GM23248 (cell line): ENCODE measurements around the gene SIAH3. TPM values are rescaled to one million over a fixed set of nuclear protein-coding genes. Genes with fewer than 3 reads are reported as not detected.
A peak's percentile ranks its signal among the peaks of the same experiment; 100 is the strongest.

Experiments used
- DNase-seq: peaks from one replicate; pipeline ENCODE4 v3.0.0-alpha.2; 2015
- H2AFZ ChIP-seq: fragments of 200-600 bp; sonication (generic); 2 replicates; pipeline ENCODE4 v1.6.1; 2016; ENCODE audit warnings: antibody characterized with exemption
- H3F3A ChIP-seq: fragments of 200-600 bp; sonication (generic); 2 replicates; pipeline ENCODE4 v1.6.1; 2016; ENCODE audit warnings: mild to moderate bottlenecking, antibody characterized with exemption, mixed run types; ENCODE audit not compliant: insufficient read depth
- H3K27ac ChIP-seq: fragments of 200-600 bp; sonication (generic); 2 replicates; pipeline ENCODE4 v1.5.1; 2016; ENCODE audit warnings: mild to moderate bottlenecking
- H3K27me3 ChIP-seq: fragments of 200-600 bp; sonication (generic); replicated peaks from 2 replicates; pipeline ENCODE4 v1.6.1; 2016; ENCODE audit warnings: mild to moderate bottlenecking; ENCODE audit not compliant: insufficient read depth
- H3K36me3 ChIP-seq: fragments of 200-600 bp; sonication (generic); 2 replicates; pipeline ENCODE4 v1.6.1; 2016; ENCODE audit warnings: low read depth, mild to moderate bottlenecking
- H3K4me1 ChIP-seq: fragments of 200-600 bp; sonication (generic); 2 replicates; pipeline ENCODE4 v1.6.1; 2016; ENCODE audit warnings: mild to moderate bottlenecking; ENCODE audit not compliant: insufficient read depth
- H3K4me2 ChIP-seq: fragments of 200-600 bp; sonication (generic); one replicate; pipeline ENCODE4 v1.6.1; 2016; ENCODE audit warnings: mild to moderate bottlenecking; ENCODE audit not compliant: unreplicated experiment
- H3K4me3 ChIP-seq: fragments of 200-600 bp; sonication (generic); 2 replicates; pipeline ENCODE4 v1.5.1; 2016; ENCODE audit warnings: mild to moderate bottlenecking
- H3K79me2 ChIP-seq: fragments of 200-600 bp; sonication (generic); 2 replicates; pipeline ENCODE4 v1.6.1; 2016; ENCODE audit warnings: mild to moderate bottlenecking; ENCODE audit not compliant: insufficient read depth
- H3K9ac ChIP-seq: fragments of 200-600 bp; sonication (generic); 2 replicates; pipeline ENCODE4 v1.6.1; 2016; ENCODE audit warnings: mild to moderate bottlenecking
- H3K9me2 ChIP-seq: fragments of 200-600 bp; sonication (generic); 2 replicates; pipeline ENCODE4 v1.6.1; 2016; ENCODE audit warnings: mixed run types, mild to moderate bottlenecking, moderate library complexity; ENCODE audit not compliant: insufficient read depth
- H3K9me3 ChIP-seq: fragments of 200-600 bp; sonication (generic); one replicate; pipeline ENCODE4 v1.6.1; 2017; ENCODE audit warnings: low read depth
- H4K20me1 ChIP-seq: fragments of 200-600 bp; sonication (generic); 2 replicates; pipeline ENCODE4 v1.6.0; 2016; ENCODE audit not compliant: insufficient read depth
- EZH2 ChIP-seq: fragments of 200-600 bp; sonication (generic); IDR thresholded peaks from 2 replicates; pipeline ENCODE4 v1.6.1; 2018; ENCODE audit warnings: antibody characterized with exemption, mild to moderate bottlenecking; ENCODE audit not compliant: insufficient read depth, poor library complexity, severe bottlenecking
- EZH2phosphoT487 ChIP-seq: fragments of 200-600 bp; sonication (generic); IDR thresholded peaks from 2 replicates; pipeline ENCODE4 v1.6.1; 2018; ENCODE audit warnings: antibody characterized with exemption, moderate library complexity, mild to moderate bottlenecking, low read depth; ENCODE audit not compliant: insufficient read depth
- WGBS, 2 experiments: methylation state at CpG; one replicate each; pipeline ENCODE4 v1.1.6; 2015 to 2017; ENCODE audit warnings: low lambda C conversion rate in 2 of 2, low coverage in 1 of 2; ENCODE audit errors: missing lambda C conversion rate in 2 of 2; 5-methylcytosine and 5-hydroxymethylcytosine counted together
- in situ Hi-C: fragments of 300-500 bp; cut with MboI; formaldehyde crosslinking; loops from 2 replicates; pipeline ENCODE4 v1.15.0; 2020
- polyA plus RNA-seq: library from polyadenylated mRNA; unstranded; fragments of >200 nt; fragmentation: Nextera tagmentation; extraction: Ambion mirVana; gene quantifications from 2 replicates; pipeline ENCODE4 v1.2.1, GENCODE V29; 2016
- total RNA-seq: library from RNA; depleted of rRNA; stranded (reverse); fragments of >200 nt; shearing (Covaris generic); gene quantifications from 2 replicates; pipeline ENCODE4 v1.2.3, GENCODE V29; 2014

The SIAH3 gene
- total and polyA plus RNA-seq, 2 experiments from 2014 or later = not detected

GRCh38 chr13:45808925-45809324 is 42.6 kb downstream of the SIAH3 start:
- Histone ChIP-seq H2AFZ (no peak overlapping the region), H3K36me3 (no peaks in the 10 kb centered on the region), H3K9me3 (no peaks in the 10 kb centered on the region), H3K9me2 (no peaks in the 10 kb centered on the region), H3K4me1 (no peaks in the 10 kb centered on the region), H3K27me3 (peaks cover 4% of the 10 kb centered on the region; the same call in 1 of the 2 replicates), H3K79me2 (no peaks in the 10 kb centered on the region), H4K20me1 (no peaks in the 10 kb centered on the region), H3K4me2 (no peak overlapping the region), H3F3A (no peaks in the 10 kb centered on the region), H3K9ac (no peak overlapping the region), H3K27ac (no peak overlapping the region), H3K4me3 (no peak overlapping the region)
- no peak for TF ChIP-seq EZH2
- no peak for TF ChIP-seq EZH2phosphoT487
- in situ Hi-C loops = no loop called here
- 76 to 82% methylated on average over 6 of the region's 6 CpGs for WGBS, 2 experiments
- no peak for DNase-seq

GRCh38 chr13:45807520-45808099 is 43.9 kb downstream of the SIAH3 start:
- H3K9me3 ChIP-seq = no peaks in the 10 kb centered on the region
- in situ Hi-C loops = no loop called here
- peak; percentile 59 for DNase-seq

GRCh38 chr13:45800485-45800884 is 51.1 kb downstream of the SIAH3 start:
- in situ Hi-C loops = no loop called here
- Histone ChIP-seq H3K9me3 (no peaks in the 10 kb centered on the region), H3K4me3 (no peak overlapping the region), H3K27ac (no peak overlapping the region), H3K9me2 (no peaks in the 10 kb centered on the region), H3K4me1 (no peaks in the 10 kb centered on the region), H3K27me3 (no peaks in the 10 kb centered on the region; the same call in 1 of the 2 replicates), H3K4me2 (no peak overlapping the region), H3K9ac (no peak overlapping the region), H3K36me3 (no peaks in the 10 kb centered on the region), H2AFZ (no peak overlapping the region), H4K20me1 (no peaks in the 10 kb centered on the region), H3F3A (no peaks in the 10 kb centered on the region), H3K79me2 (no peaks in the 10 kb centered on the region)
- WGBS, 2 experiments = 47 to 61% methylated on average over 5 of the region's 5 CpGs
- TF ChIP-seq EZH2 (no peak), EZH2phosphoT487 (no peak)
- no peak for DNase-seq

More at GRCh38 chr13:45807520-45808099, 43.9 kb downstream of the SIAH3 start:
- no peak overlapping the region for H3K9ac ChIP-seq
- no peak overlapping the region for H3K4me2 ChIP-seq
- no peaks in the 10 kb centered on the region for H3K9me2 ChIP-seq
- H3K4me1 ChIP-seq = no peaks in the 10 kb centered on the region
- H3K27ac ChIP-seq = no peak overlapping the region
- no peaks in the 10 kb centered on the region for H4K20me1 ChIP-seq
- WGBS, 2 experiments = 35 to 38% methylated on average over 3 of the region's 3 CpGs
- H3K27me3 ChIP-seq = peaks cover 4% of the 10 kb centered on the region; the same call in 1 of the 2 replicates
- no peak for TF ChIP-seq EZH2
- H2AFZ ChIP-seq = no peak overlapping the region
- H3K36me3 ChIP-seq = no peaks in the 10 kb centered on the region
- no peaks in the 10 kb centered on the region for H3K79me2 ChIP-seq
- H3F3A ChIP-seq = no peaks in the 10 kb centered on the region
- no peak overlapping the region for H3K4me3 ChIP-seq

GRCh38 chr13:45799451-45799850 is 52.1 kb downstream of the SIAH3 start:
- Histone ChIP-seq H2AFZ (no peak overlapping the region), H3F3A (no peaks in the 10 kb centered on the region), H3K9me3 (no peaks in the 10 kb centered on the region), H3K36me3 (no peaks in the 10 kb centered on the region), H3K4me2 (no peak overlapping the region), H3K4me3 (no peak overlapping the region), H3K4me1 (no peaks in the 10 kb centered on the region), H3K9ac (no peak overlapping the region), H3K27ac (no peak overlapping the region), H3K27me3 (no peaks in the 10 kb centered on the region; the same call in 1 of the 2 replicates), H3K9me2 (no peaks in the 10 kb centered on the region), H4K20me1 (no peaks in the 10 kb centered on the region), H3K79me2 (no peaks in the 10 kb centered on the region)
- in situ Hi-C loops = no loop called here
- no peak for TF ChIP-seq EZH2
- no peak for TF ChIP-seq EZH2phosphoT487
- DNase-seq = no peak
- 17 to 23% methylated on average over 3 of the region's 3 CpGs for WGBS, 2 experiments
